HUES64 (cell line): ENCODE results near the gene PSKH1.

Experiments used
- H3K27ac ChIP-seq: 2 replicates; pipeline ENCODE4 v1.7.0; 2013; ENCODE audit warnings: low read depth, low read length, inconsistent platforms
- H3K27me3 ChIP-seq: 2 replicates; pipeline ENCODE4 v1.6.1; 2013; ENCODE audit warnings: mild to moderate bottlenecking, low read length; ENCODE audit not compliant: insufficient read depth
- H3K36me3 ChIP-seq: 2 replicates; pipeline ENCODE4 v1.6.1; 2013; ENCODE audit warnings: mild to moderate bottlenecking, low read length; ENCODE audit not compliant: insufficient read depth
- H3K4me1 ChIP-seq: 2 replicates; pipeline ENCODE4 v1.6.1; 2013; ENCODE audit warnings: mild to moderate bottlenecking, low read length, moderate library complexity; ENCODE audit not compliant: insufficient read depth
- H3K4me3 ChIP-seq: 2 replicates; pipeline ENCODE4 v1.5.1; 2013; ENCODE audit warnings: mild to moderate bottlenecking, low read length, moderate library complexity
- H3K9ac ChIP-seq: 2 replicates; pipeline ENCODE4 v1.6.1; 2013; ENCODE audit warnings: mild to moderate bottlenecking, low read depth, low read length
- H3K9me3 ChIP-seq: 2 replicates; pipeline ENCODE4 v1.6.1; 2013; ENCODE audit warnings: low read depth, low read length; ENCODE audit not compliant: insufficient read depth
- WGBS: fragments of 150-250, 120-280 bp; methylation state at CpG from one replicate; pipeline ENCODE4 v1.1.7; 2013; ENCODE audit warnings: missing lambda C conversion rate; 5-methylcytosine and 5-hydroxymethylcytosine counted together

PSKH1 gene

GRCh38 chr16:67976205-67976604 is 83.2 kb downstream of the PSKH1 start:
- Histone ChIP-seq H3K9me3 (no peaks in the 10 kb centered on the region), H3K27me3 (no peaks in the 10 kb centered on the region), H3K4me1 (no peaks in the 10 kb centered on the region), H3K36me3 (no peaks in the 10 kb centered on the region), H3K27ac (no peak overlapping the region), H3K4me3 (no peak overlapping the region), H3K9ac (no peak overlapping the region)
- 89% methylated on average over 2 of the region's 2 CpGs for WGBS

- Histone ChIP-seq H3K9ac (no peak overlapping the region), H3K4me3 (no peak overlapping the region), H3K4me1 (no peaks in the 10 kb centered on the region), H3K36me3 (no peaks in the 10 kb centered on the region), H3K9me3 (no peaks in the 10 kb centered on the region), H3K27me3 (no peaks in the 10 kb centered on the region), H3K27ac (no peak overlapping the region)
- 80% methylated on average over 5 of the region's 5 CpGs for WGBS
Observed at GRCh38 chr16:67977005-67977404, 84.0 kb downstream of the PSKH1 start.

GRCh38 chr16:67977469-67978227 is 84.6 kb downstream of the PSKH1 start:
- WGBS: 86% methylated on average over 8 of the region's 9 CpGs

More at GRCh38 chr16:67977469-67978227, 84.6 kb downstream of the PSKH1 start:
- Histone ChIP-seq H3K9me3 (no peaks in the 10 kb centered on the region), H3K27me3 (no peaks in the 10 kb centered on the region), H3K36me3 (no peaks in the 10 kb centered on the region), H3K9ac (no peak overlapping the region), H3K27ac (no peak overlapping the region), H3K4me3 (no peak overlapping the region), H3K4me1 (no peaks in the 10 kb centered on the region)
